Renal pelvis (tissue), 4 donors: ENCODE data around the gene ZNF569. TPM values are rescaled to one million over a fixed set of nuclear protein-coding genes. Genes with fewer than 3 reads are reported as not detected.
"Not testable (repeated sequence)": the region's sequence is repeated elsewhere in the genome, so short reads cannot be mapped to it uniquely, and the experiment has no call there.

ENCODE experiments used
- DNase-seq: peaks from one replicate; pipeline ENCODE4 v3.0.0-alpha.2; 2013
- polyA plus RNA-seq, 3 donors: library from polyadenylated mRNA; unstranded; fragments of 120-200 nt; gene quantifications; one replicate each; pipeline ENCODE4 v1.2.1, GENCODE V29; 2013; ENCODE audit not compliant: insufficient read length in 3 of 3

The ZNF569 gene
- polyA plus RNA-seq, 3 donors = 9.1 to 11.4 (median 10.3) TPM

DNA sequence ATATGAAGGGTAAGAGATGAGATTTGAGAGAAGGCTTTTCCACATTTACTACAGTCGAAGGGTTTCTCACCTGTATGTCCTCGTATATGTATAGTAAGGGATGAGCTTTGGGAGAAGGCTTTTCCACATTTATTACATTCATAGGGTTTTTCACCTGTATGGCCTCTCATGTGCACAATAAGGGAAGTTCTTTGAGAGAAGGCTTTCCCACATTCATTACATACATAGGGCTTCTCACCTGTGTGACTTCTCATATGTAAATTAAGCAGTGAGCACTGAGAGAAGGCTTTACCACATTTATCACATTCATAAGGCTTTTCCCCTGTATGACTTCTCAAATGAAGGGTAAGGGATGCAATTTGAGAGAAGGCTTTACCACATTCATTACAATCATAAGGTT lies 54.5 kb downstream of the ZNF569 start:
- DNase-seq = no peak

- not testable (repeated sequence) for DNase-seq
Observed at GRCh38 chr19:37406140-37406846, 61.0 kb downstream of the ZNF569 start.

- DNase-seq = no peak
Observed at GRCh38 chr19:37403403-37403802, 63.8 kb downstream of the ZNF569 start.

GRCh38 chr19:37401078-37401477 lies 66.2 kb downstream of the ZNF569 start:
- DNase-seq = no peak

DNA sequence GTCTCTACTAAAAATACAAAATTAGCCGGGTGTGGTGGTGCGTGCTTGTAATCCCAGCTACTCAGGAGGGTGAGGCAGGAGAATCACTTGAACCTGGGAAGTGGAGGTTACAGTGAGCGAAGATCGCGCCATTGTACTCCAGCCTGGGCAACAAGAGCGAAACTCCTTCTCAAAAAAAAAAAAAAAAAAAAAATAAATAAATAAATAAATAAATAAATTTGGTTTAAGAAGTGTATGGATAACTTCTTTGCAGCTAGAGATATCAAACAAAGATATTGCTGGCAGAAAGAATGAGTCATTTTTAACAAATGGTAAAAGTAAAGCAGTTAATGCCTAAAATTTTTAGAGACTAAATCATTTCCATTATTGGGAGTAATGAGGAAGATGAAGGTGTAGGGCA lies 75.8 kb downstream of the ZNF569 start:
- not testable (repeated sequence) for DNase-seq

DNA sequence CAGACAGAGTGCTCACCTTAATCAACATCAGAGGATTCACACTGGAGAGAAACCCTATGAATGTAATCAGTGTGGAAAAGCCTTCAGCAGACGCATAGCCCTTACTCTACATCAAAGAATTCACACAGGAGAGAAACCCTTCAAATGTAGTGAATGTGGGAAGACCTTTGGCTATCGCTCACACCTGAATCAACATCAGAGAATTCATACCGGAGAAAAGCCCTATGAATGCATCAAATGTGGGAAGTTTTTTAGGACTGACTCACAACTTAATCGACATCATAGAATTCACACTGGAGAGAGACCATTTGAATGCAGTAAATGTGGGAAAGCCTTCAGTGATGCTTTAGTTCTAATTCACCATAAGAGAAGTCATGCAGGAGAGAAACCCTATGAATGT lies 78.0 kb downstream of the ZNF569 start:
- no peak for DNase-seq

DNA sequence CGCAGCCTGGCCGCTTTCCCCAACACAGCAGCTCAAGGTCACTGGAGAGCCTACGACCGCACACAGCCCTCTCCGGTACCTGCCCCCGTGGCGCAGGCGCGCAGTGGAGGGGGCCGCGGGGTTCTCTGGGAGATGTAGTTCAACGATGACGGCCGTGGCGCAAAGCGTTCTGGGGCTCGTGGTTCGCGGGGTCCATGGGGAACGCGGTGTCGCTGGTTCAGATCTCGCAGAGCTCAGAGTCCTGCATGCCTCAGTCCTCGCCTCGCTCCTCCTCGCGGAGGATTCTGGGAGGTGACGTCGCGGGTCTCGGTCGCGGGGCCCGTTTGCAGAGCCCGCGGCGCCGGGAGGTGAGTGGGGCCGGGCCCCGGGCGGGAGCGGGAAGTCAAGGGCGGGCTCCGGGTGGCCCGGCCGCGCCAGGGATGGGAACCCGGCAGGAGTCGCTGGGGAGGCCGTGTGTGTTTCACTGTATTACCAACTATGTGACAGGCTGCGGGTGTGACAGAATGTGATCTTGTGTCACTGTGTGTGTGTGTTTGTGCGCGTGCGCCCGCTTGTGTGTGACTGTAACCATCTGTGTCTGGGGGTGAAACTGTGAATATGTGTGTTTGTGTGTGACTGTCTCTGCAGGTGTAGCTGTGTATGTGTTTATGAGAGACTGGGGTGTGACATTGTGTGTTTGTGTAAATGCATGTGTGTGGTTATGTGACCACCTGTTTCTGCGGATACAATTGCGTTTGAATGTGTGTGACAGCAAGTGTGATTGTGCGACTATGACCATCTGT lies 96.2 kb downstream of the ZNF569 start, which contains the start of gene ZNF527:
TSS of gene ZNF527 (plus strand) at position 220 of the 782 bp plus-strand sequence. CDS start 3,100 bp downstream, outside the sequence.
- peak; percentile 97 for DNase-seq

- not testable (repeated sequence) for DNase-seq
Observed at GRCh38 chr19:37370386-37370879, 96.8 kb downstream of the ZNF569 start.

GRCh38 chr19:37362733-37363132 lies 104.5 kb downstream of the ZNF569 start:
- peak; percentile 7 for DNase-seq

- no peak for DNase-seq
Observed at GRCh38 chr19:37361994-37362393, 105.2 kb downstream of the ZNF569 start.

Other genes with a start within 250 kb of the ZNF569 start
- 10 to 100 TPM; 10.1 to 16.4 (median 15.1) TPM for gene ZNF383, start 249.2 kb downstream of the ZNF569 start, polyA plus RNA-seq
- gene ZNF527, start 96.3 kb downstream of the ZNF569 start, polyA plus RNA-seq = 10 to 100 TPM in 2 of 3 donors, 1 to 10 TPM in 1; 7.8 to 10.8 (median 10.8) TPM
- 10 to 100 TPM in 1 of 3 donors, 1 to 10 TPM in 2; 8.5 to 12.0 (median 9.1) TPM for gene ZNF570, start 1.9 kb upstream of the ZNF569 start, polyA plus RNA-seq
- gene ZNF793, start 39.5 kb upstream of the ZNF569 start, polyA plus RNA-seq = 10 to 100 TPM; 17.6 to 35.6 (median 33.5) TPM
- 10 to 100 TPM in 1 of 3 donors, 1 to 10 TPM in 2; 7.5 to 12.8 (median 9.2) TPM for gene ZNF571, start 127.3 kb upstream of the ZNF569 start, polyA plus RNA-seq
- gene ZNF540, start 127.4 kb upstream of the ZNF569 start, polyA plus RNA-seq = 1 to 10 TPM; 3.7 to 8.4 (median 6.8) TPM
- 10 to 100 TPM; 22.2 to 25.9 (median 24.2) TPM for gene ZFP30, start 188.0 kb upstream of the ZNF569 start, polyA plus RNA-seq